ENCODE measurements around the gene NPAS3. TPM values are rescaled to one million over a fixed set of nuclear protein-coding genes. Genes with fewer than 3 reads are reported as not detected.

Gene NPAS3
- total RNA-seq, 1 experiment from 2014 or later = 1.9 TPM

GRCh38 chr14:33230021-33230420 is 291.3 kb downstream of the NPAS3 start:
- Histone ChIP-seq H3K36me3 (no peaks in the 10 kb centered on the region), H3K9me3 (no peaks in the 10 kb centered on the region), H3K4me3 (no peak overlapping the region), H3K27me3 (no peaks in the 10 kb centered on the region)
- DNase-seq = no peak

DNA sequence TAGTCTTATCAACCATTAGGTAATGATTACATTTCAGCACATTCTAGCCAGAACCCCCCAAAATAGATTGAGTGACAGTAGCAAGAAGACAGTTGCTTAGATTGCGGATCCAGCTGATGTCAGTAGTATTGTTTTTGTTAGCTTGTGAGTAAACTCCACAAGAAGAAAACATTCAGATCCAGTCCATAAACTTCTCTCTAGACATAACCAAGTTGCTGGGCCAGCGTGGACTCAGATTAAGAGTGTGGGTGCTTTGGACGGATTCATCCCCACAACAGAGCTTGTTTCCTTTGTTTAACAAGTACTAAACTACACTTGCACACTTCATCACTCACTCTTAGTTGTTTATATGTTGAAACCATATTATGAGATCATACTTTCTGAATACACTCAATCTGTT is 293.4 kb downstream of the NPAS3 start:
- no peak for DNase-seq
- Histone ChIP-seq H3K27me3 (no peaks in the 10 kb centered on the region), H3K9me3 (no peaks in the 10 kb centered on the region), H3K4me3 (no peak overlapping the region), H3K36me3 (no peaks in the 10 kb centered on the region)

DNA sequence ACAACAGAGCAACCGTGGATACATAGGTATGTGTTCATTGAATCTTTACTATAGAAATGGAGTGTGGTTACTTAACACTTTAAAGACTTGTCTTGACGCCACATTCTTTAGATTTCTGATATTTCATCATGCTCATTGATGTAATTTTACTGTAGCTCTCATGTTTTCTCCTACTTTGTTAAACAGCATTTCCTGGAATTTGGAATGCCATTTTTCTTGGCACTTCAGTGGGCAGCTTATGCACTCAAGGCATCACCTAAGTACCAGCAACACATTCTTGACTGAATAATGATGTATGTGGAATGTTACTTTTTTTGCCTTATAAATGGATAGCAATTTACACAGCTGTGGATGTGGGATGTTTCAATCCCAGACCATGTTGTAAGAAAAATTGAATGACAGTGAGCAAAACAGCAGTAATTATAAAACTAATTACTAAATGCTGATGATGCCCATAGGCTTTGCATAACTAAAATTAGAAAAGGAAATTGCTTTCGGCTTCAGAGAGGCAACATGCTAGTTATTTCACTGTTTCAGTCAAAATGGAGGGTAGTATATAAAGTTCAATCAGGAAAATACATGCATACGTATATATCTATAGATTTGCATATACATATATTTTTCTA is 298.5 kb downstream of the NPAS3 start:
- no peaks in the 10 kb centered on the region for H3K27me3 ChIP-seq
- DNase-seq = no peak

DNA sequence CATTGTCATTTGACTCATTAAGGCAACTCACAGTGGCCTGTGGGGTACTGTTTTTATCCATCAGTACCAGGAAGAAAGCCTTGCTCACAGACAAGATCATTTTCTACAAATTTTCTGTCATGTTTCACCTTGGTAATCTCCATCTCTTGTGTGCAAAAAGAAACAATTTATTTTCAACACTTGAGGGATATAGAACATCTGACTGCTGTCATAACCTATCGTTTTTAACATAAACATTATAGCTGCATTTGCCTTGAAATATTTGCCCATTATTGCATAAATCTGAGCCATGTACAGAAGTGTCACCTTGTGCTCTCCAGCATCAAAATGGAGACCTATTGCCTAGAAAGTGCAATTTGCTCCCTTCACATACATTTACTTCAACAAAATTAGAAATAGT is 300.8 kb downstream of the NPAS3 start:
- no peak overlapping the region for H3K4me3 ChIP-seq
- H3K9me3 ChIP-seq = no peaks in the 10 kb centered on the region
- H3K27me3 ChIP-seq = no peaks in the 10 kb centered on the region
- H3K36me3 ChIP-seq = no peaks in the 10 kb centered on the region
- no peak for DNase-seq

More for the DNA sequence above, 298.5 kb downstream of the NPAS3 start:
- Histone ChIP-seq H3K36me3 (no peaks in the 10 kb centered on the region), H3K4me3 (no peak overlapping the region), H3K9me3 (no peaks in the 10 kb centered on the region)

- no peak overlapping the region for H3K4me3 ChIP-seq
- DNase-seq = no peak
- H3K36me3 ChIP-seq = no peaks in the 10 kb centered on the region
- H3K27me3 ChIP-seq = no peaks in the 10 kb centered on the region
- no peaks in the 10 kb centered on the region for H3K9me3 ChIP-seq
Measured at GRCh38 chr14:33240466-33240865, 301.8 kb downstream of the NPAS3 start.

DNA sequence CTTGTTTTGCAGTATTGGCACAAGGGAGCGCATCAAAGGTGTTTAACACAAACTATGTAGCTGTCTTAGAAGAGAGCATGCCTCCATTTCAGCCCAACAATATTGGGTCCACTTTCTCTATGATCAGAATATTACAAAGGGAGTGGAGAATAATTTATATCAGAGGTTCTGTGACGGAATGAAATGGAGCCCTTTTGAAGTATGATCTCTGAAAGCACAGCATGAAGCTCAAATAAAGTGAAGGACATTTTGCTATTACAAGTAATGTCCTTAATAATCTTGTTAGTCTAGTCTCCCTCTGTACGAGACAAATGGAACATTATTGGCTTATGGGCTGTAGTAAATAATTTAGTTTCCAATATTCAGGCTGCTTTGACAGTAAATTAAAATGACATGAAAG is 302.7 kb downstream of the NPAS3 start:
- Histone ChIP-seq H3K27me3 (no peaks in the 10 kb centered on the region), H3K4me3 (no peak overlapping the region), H3K36me3 (no peaks in the 10 kb centered on the region), H3K9me3 (no peaks in the 10 kb centered on the region)
- no peak for DNase-seq

- H3K9me3 ChIP-seq = no peaks in the 10 kb centered on the region
- no peak overlapping the region for H3K4me3 ChIP-seq
- H3K27me3 ChIP-seq = no peaks in the 10 kb centered on the region
- no peak for DNase-seq
- no peaks in the 10 kb centered on the region for H3K36me3 ChIP-seq
Measured at GRCh38 chr14:33249233-33249820, 310.6 kb downstream of the NPAS3 start.

- H3K4me3 ChIP-seq = no peak overlapping the region
- no peaks in the 10 kb centered on the region for H3K36me3 ChIP-seq
Measured at GRCh38 chr14:33250963-33251362, 312.3 kb downstream of the NPAS3 start.

GRCh38 chr14:33254342-33254741 is 315.7 kb downstream of the NPAS3 start:
- Histone ChIP-seq H3K36me3 (no peaks in the 10 kb centered on the region), H3K27me3 (no peaks in the 10 kb centered on the region), H3K4me3 (no peak overlapping the region), H3K9me3 (no peaks in the 10 kb centered on the region)
- DNase-seq = no peak

More at GRCh38 chr14:33250963-33251362, 312.3 kb downstream of the NPAS3 start:
- DNase-seq = no peak
- no peaks in the 10 kb centered on the region for H3K27me3 ChIP-seq
- H3K9me3 ChIP-seq = no peaks in the 10 kb centered on the region

GRCh38 chr14:33254861-33255395 is 316.2 kb downstream of the NPAS3 start:
- no peak overlapping the region for H3K4me3 ChIP-seq
- no peak for DNase-seq
- H3K36me3 ChIP-seq = no peaks in the 10 kb centered on the region
- no peaks in the 10 kb centered on the region for H3K9me3 ChIP-seq
- H3K27me3 ChIP-seq = no peaks in the 10 kb centered on the region

DNA sequence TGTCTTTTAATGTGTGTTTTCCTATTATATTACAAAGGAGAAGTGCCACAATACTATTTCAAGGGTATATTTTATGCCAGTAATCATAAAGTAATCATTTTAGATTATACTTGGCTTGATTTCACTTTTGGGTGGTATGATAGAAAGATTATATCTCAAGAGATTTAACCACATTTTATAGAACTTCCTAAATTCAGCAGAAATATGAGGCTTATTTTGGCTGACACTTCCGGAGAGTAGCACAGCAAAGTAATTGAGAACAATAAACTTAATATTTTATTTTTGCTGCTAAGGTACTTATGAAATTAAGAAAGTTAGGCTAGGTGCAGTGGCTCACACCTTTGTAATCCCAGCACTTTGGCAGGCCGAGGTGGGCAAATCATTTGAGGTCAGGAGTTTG is 319.1 kb downstream of the NPAS3 start:
- Histone ChIP-seq H3K4me3 (no peak overlapping the region), H3K9me3 (no peaks in the 10 kb centered on the region), H3K36me3 (no peaks in the 10 kb centered on the region), H3K27me3 (no peaks in the 10 kb centered on the region)
- DNase-seq = no peak

DNA sequence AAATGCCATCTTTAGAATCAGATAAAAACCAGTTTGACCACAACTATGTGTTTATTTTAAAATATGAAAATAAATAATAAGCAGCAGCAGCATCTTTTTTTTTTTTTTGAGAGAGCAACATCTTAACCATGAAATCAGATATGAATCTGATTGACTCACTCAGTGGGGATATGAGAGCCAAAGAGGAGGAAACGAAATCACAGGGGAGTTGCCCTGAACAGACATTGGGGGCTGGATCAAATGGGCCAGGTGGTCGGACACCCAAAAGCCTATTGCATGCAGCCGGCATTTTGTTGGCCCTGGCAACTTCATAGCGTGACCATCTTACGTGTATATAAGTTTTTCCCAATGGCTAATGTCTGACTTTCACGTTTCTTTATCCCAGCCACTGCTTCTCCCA is 321.1 kb downstream of the NPAS3 start:
- Histone ChIP-seq H3K36me3 (no peaks in the 10 kb centered on the region), H3K27me3 (no peaks in the 10 kb centered on the region), H3K4me3 (no peak overlapping the region), H3K9me3 (no peaks in the 10 kb centered on the region)
- no peak for DNase-seq

- no peaks in the 10 kb centered on the region for H3K27me3 ChIP-seq
- H3K9me3 ChIP-seq = no peaks in the 10 kb centered on the region
- no peak overlapping the region for H3K4me3 ChIP-seq
- H3K36me3 ChIP-seq = no peaks in the 10 kb centered on the region
- DNase-seq = no peak
Measured at GRCh38 chr14:33271216-33271615, 332.5 kb downstream of the NPAS3 start.

DNA sequence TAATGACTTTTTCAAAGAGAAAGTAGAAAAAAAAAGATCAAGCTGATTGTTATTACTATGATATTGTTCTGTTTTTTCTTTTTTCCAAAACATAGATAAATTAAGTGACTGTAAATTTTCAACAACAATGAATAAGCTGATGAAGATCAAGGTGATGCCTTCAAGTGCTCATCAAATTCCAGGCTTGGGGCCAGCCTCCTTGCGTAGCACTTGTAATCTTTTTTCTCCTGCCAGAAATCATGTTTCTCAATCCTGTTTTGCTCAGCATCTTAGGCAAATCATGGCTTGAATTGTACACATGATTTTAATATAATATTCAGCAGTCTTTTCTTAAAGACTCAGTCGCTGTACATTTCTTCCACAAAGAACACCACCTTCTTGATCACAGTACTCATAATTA is 333.2 kb downstream of the NPAS3 start:
- DNase-seq = no peak
- Histone ChIP-seq H3K4me3 (no peak overlapping the region), H3K36me3 (no peaks in the 10 kb centered on the region), H3K27me3 (no peaks in the 10 kb centered on the region), H3K9me3 (no peaks in the 10 kb centered on the region)

DNA sequence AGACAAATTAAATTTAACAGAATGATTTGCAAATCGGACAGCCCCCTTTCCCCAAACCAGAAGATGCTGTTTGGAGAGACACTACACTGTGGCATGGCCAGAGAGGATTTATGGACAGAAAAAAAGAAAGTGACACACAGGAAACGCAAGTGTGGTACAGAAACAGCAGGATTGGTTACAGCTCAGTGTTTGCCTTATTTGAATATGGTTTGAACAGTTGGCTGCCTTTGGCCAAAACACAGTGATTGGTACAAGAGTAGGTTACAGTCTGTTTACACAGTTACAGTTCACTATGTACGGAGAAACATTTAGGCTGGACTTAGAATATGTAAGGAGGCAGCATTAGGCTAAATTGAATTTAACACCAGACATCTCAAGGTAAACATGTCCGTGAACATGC is 335.3 kb downstream of the NPAS3 start:
- Histone ChIP-seq H3K4me3 (no peak overlapping the region), H3K9me3 (no peaks in the 10 kb centered on the region), H3K27me3 (no peaks in the 10 kb centered on the region), H3K36me3 (no peaks in the 10 kb centered on the region)
- no peak for DNase-seq

DNA sequence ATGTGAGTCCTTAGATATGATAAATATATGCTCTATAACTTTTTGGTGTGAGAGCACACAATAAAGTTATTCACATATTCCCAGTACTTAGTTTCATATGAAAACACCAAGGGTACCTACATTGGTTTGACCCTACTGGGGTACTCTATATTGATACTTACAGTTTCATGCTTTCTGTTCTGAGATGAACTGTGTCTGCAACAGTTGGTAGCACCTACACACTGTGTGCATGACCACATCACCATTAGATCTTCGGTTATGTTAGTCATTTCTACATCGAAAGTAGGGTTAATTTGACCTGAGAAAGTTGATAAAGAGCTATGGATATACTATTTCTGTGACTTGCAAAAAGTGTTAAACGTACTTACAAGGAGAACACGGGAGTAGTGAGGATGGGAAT is 337.2 kb downstream of the NPAS3 start:
- Histone ChIP-seq H3K36me3 (no peaks in the 10 kb centered on the region), H3K4me3 (no peak overlapping the region), H3K27me3 (no peaks in the 10 kb centered on the region), H3K9me3 (no peaks in the 10 kb centered on the region)
- DNase-seq = no peak

DNA sequence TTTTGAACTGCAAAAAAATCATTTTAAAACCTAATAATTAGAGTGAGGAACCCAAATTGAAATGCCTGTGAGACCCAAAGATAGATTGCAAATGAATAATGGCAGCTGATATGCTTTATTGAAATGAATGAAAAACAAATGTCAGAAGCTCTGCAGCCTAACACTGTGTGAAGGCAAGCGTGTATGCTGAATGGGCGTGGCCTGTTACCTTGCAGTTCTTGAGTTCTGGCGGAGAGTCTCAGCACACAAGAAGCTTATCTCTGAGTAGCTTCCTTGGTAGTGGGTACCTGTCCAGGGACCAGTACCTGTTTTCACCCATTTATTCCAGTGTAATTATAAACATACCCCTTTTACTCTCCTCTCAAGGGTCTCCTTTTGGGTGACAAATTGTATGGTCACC is 341.2 kb downstream of the NPAS3 start:
- Histone ChIP-seq H3K4me3 (no peak overlapping the region), H3K27me3 (no peaks in the 10 kb centered on the region), H3K9me3 (no peaks in the 10 kb centered on the region), H3K36me3 (no peaks in the 10 kb centered on the region)
- no peak for DNase-seq

DNA sequence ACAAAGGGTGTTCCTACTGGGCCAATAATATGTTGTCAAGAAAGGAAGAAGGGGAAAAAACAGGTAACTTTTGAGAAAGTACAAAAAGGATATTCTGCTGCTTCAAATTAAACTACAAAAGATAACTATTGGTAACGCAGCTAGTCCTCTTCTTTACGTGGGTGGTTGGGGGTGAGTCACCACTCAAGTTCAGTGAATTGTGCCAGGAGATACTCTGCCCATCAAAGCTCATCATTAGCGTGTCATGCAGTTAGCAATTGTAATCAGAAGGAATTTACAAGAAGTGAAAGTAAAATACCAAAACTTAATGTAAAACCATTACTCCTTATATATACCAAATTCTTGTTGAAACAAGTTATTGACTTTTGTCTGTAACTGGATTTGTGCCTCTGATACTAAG is 342.0 kb downstream of the NPAS3 start:
- H3K4me3 ChIP-seq = no peak overlapping the region

More for the DNA sequence above, 342.0 kb downstream of the NPAS3 start:
- Histone ChIP-seq H3K36me3 (no peaks in the 10 kb centered on the region), H3K27me3 (no peaks in the 10 kb centered on the region), H3K9me3 (no peaks in the 10 kb centered on the region)
- peak; percentile 60 for DNase-seq

Data from MG63 (cell line).